Pancreas (tissue), 10 donors: ENCODE measurements around the gene VWA8. TPM values are rescaled to one million over a fixed set of nuclear protein-coding genes. Genes with fewer than 3 reads are reported as not detected.

ENCODE experiments used
- ATAC-seq, 4 donors: fragments of 200-7000 bp; cut with Tn5 transposase; one replicate each; pipeline versions ENCODE4 v1.8.0 to v1.9.1; 2020; ENCODE audit warnings: mild to moderate bottlenecking in 4 of 4, moderate library complexity in 4 of 4
- DNase-seq, 6 donors: peaks; one replicate each; pipeline ENCODE4 v3.0.0-alpha.2; 2020
- FAIRE-seq: peaks from 2 replicates; lab custom pipeline; 2012; peaks lifted over from hg19 to GRCh38; lab: Jason Lieb, UNC
- H3K27ac ChIP-seq, 4 donors: fragments of 200-600 bp; sonication (generic); 1 replicate in 3 of 4; 2 replicates in 1 of 4; pipeline versions ENCODE4 v1.5.0 to v1.8.0; 2020
- H3K27me3 ChIP-seq, 4 donors: fragments of 200-600 bp; one replicate each; pipeline ENCODE4 v1.8.0; 2021
- H3K36me3 ChIP-seq, 3 donors: fragments of 200-600 bp; sonication (generic) in 1 of 3; one replicate each; pipeline versions ENCODE4 v1.5.0 to v1.8.0; 2020 to 2021
- H3K4me1 ChIP-seq, 3 donors: fragments of 200-600 bp; one replicate each; pipeline ENCODE4 v1.8.0; 2021
- H3K4me3 ChIP-seq, 4 donors: fragments of 200-600 bp; sonication (generic) in 2 of 4; one replicate each; pipeline versions ENCODE4 v1.5.0 to v1.8.0; 2020 to 2021
- H3K9me3 ChIP-seq, 4 donors: fragments of 200-600 bp; one replicate each; pipeline ENCODE4 v1.8.0; 2021
- WGBS, 2 donors: extraction: QIAGEN DNeasy Blood & Tissue Kit; methylation state at CpG; one replicate each; pipeline ENCODE4 v1.1.7; 2013; 5-methylcytosine and 5-hydroxymethylcytosine counted together
- intact Hi-C, 3 donors: fragments of 100-400 bp; cut with DNase I; formaldehyde crosslinking; loops; one replicate each; pipeline versions ENCODE4 v1.11.1 to v1.14.2; 2022
- polyA plus RNA-seq, 2 donors: library from polyadenylated mRNA; stranded (reverse); fragments of 200-250 nt; gene quantifications; one replicate each; pipeline ENCODE4 v1.2.3, GENCODE V29; 2013
- total RNA-seq, 6 donors: library from RNA; stranded (reverse); fragmentation: NEBNext Ultra II Directional in 4 of 6; extraction: Animal tissue kit (Norgen Biotek cat#: 25700) in 4 of 6; gene quantifications; one replicate each; pipeline versions ENCODE4 v1.2.1 to v1.2.4, GENCODE V29; 2021 to 2023
- TF ChIP-seq, protein P1 (sequence below), 4 donors: fragments of 200-600 bp; sonication (generic) in 3 of 4; IDR thresholded peaks; one replicate each; pipeline versions ENCODE4 v1.5.0 to v1.8.0; 2021; ENCODE audit warnings: antibody characterized with exemption in 4 of 4
- donor health status: healthy with polysubstance abuse.
- donor health status: DM: no; HTN: no; CAD: no; lungs with moderate emphysema.
- donor health status: DM: no; HTN: no; CAD: no.
- donor health status: control.
- donor health status: control.
- donor health status: Bipolar disorder and iron deficiency.
- donor health status: DM: yes; HTN: yes; CAD: no.
- donor health status: DM: no; HTN: no; CAD: no.
- donor health status: DM: no; HTN: no; CAD: no.
- donor health status: DM: yes; HTN: yes; CAD: no.

Gene VWA8
- total and polyA plus RNA-seq, 8 donors: 3.3 to 15.8 (median 9.2) TPM

DNA sequence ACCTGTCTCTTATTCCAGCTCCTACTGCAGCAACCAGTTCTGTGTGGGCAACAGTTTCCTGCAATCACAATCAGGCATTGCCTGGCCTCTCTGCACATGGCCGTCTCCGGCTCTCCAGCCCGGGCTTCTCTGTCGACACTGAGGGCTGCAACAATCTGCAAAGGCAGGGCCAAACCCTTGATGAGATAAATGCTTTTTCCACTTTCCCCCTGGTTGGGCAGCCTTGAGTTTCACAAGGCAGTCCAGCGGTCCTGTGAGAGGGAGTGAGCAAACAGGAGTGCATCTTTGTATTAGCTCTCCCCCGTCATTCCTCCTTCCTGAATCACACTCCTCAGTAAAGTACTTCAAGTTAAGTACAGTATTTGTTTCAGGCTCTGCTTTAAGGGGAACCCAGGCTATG lies 40.7 kb upstream of the VWA8 start:
- no peak overlapping the region for H3K4me3 ChIP-seq
- H3K4me1 ChIP-seq: no peaks in the 10 kb centered on the region
- DNase-seq: no peak
- 36 to 40% methylated on average over 6 of the region's 6 CpGs for WGBS, 2 donors
- TF ChIP-seq, protein P1, sequence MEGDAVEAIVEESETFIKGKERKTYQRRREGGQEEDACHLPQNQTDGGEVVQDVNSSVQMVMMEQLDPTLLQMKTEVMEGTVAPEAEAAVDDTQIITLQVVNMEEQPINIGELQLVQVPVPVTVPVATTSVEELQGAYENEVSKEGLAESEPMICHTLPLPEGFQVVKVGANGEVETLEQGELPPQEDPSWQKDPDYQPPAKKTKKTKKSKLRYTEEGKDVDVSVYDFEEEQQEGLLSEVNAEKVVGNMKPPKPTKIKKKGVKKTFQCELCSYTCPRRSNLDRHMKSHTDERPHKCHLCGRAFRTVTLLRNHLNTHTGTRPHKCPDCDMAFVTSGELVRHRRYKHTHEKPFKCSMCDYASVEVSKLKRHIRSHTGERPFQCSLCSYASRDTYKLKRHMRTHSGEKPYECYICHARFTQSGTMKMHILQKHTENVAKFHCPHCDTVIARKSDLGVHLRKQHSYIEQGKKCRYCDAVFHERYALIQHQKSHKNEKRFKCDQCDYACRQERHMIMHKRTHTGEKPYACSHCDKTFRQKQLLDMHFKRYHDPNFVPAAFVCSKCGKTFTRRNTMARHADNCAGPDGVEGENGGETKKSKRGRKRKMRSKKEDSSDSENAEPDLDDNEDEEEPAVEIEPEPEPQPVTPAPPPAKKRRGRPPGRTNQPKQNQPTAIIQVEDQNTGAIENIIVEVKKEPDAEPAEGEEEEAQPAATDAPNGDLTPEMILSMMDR (IDR thresholded peaks at IDR 0.05): no peak
- no peaks in the 10 kb centered on the region for H3K27me3 ChIP-seq
- H3K36me3 ChIP-seq: no peaks in the 10 kb centered on the region
- no peaks in the 10 kb centered on the region for H3K9me3 ChIP-seq
- no peak for FAIRE-seq
- intact Hi-C loops: no loop called here
- H3K27ac ChIP-seq: no peak overlapping the region
- ATAC-seq: peak in 3 of 4 donors; percentile 8 to 43 (median 41)

DNA sequence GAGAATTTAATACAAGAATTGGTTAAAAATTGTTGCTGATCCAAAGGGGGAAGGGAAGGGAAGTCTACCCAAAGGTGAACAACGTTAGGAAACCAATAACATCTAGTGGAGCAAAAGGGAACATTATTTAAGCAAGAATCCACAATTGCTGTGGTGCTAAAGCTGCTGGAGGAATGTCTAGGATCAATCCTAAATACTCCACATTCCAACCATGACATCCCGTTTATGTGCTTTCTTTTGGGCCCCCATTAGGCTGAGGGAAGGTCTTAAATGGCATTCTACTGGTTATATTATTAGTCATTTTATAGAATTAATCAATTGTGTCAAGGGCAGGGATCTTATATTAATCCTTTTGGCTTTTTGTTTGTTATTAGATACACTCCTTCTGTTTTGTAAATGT lies 39.9 kb upstream of the VWA8 start:
- TF ChIP-seq, protein P1 (IDR thresholded peaks at IDR 0.05): no peak
- Histone ChIP-seq H3K4me3 (no peak overlapping the region), H3K9me3 (no peaks in the 10 kb centered on the region), H3K4me1 (no peaks in the 10 kb centered on the region), H3K27me3 (no peaks in the 10 kb centered on the region), H3K27ac (no peak overlapping the region), H3K36me3 (no peaks in the 10 kb centered on the region)
- DNase-seq (no peak), FAIRE-seq (no peak), ATAC-seq (no peak)
- 31 to 50% methylated on average over 2 of the region's 2 CpGs for WGBS, 2 donors
- intact Hi-C loops: no loop called here

DNA sequence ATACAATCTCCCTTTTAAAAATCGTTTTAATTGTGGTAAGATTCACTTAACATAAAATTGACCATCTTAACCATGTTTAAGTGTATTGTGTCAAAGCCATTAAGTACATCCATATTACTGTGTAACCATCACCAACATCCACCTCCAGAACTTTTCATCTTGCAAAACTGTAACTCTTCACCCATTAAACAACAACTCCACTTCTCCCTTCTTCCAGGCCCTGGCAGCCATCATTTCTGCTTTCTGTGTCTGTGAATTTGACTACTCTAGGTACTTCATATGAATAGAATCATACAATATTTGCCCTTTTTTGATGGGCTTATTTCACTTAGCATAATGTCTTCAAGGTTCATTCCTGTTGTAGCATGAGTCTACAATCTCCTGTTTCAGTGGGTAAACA lies 36.5 kb upstream of the VWA8 start:
- 39 to 56% methylated on average over 1 of the region's 1 CpG for WGBS, 2 donors
- FAIRE-seq: no peak
- H3K4me1 ChIP-seq: no peaks in the 10 kb centered on the region
- intact Hi-C loops: no loop called here
- H3K4me3 ChIP-seq: no peak overlapping the region
- H3K27me3 ChIP-seq: no peaks in the 10 kb centered on the region
- no peak for DNase-seq
- TF ChIP-seq, protein P1 (IDR thresholded peaks at IDR 0.05): no peak
- ATAC-seq: no peak
- H3K36me3 ChIP-seq: no peaks in the 10 kb centered on the region
- H3K9me3 ChIP-seq: no peaks in the 10 kb centered on the region
- no peak overlapping the region for H3K27ac ChIP-seq

DNA sequence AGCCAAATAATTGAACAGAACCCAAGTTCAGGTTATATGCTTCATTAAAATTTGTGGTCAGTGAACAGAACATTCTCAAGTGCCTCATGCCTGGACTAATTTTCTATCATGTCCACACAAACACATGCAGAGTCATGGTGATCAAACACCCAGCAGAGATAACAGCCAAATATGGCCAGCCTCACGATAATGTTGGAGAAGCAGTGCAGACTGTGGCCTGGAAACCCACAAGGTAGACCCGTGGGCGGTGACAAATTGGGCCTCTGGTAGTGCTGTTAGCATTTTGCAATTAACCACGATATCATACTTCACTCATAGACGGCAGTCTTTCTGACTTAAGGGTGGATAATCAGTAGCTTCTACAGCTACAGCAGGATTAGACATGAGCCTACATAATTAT lies 35.0 kb upstream of the VWA8 start:
- Histone ChIP-seq H3K9me3 (no peaks in the 10 kb centered on the region), H3K36me3 (no peaks in the 10 kb centered on the region), H3K4me3 (no peak overlapping the region), H3K4me1 (no peaks in the 10 kb centered on the region), H3K27ac (no peak overlapping the region), H3K27me3 (no peaks in the 10 kb centered on the region)
- peak in 1 of 4 donors; percentile 44 for ATAC-seq
- no peak for FAIRE-seq
- no peak for DNase-seq
- TF ChIP-seq, protein P1 (IDR thresholded peaks at IDR 0.05): no peak
- 45 to 50% methylated on average over 5 of the region's 5 CpGs for WGBS, 2 donors
- intact Hi-C loops: no loop called here

DNA sequence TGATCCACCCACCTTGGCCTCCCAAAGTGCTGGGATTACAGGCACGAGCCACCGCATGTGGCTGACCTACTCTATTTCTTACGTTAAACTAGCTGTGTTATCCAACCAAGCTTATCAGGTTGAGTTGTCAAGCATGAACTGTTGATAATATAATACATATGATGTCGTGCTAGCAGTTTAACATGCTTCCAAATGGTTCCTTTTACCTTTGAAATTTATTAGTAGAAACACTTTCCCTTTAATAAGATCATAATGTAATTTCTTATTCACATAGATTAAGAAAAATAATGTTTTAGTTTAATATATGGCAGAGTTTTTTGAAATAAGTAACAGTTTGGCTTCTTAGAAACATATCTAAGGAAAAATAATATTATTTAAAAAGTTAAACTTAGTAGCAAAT lies 34.4 kb upstream of the VWA8 start:
- WGBS, 2 donors: 65 to 78% methylated on average over 4 of the region's 4 CpGs
- TF ChIP-seq, protein P1 (IDR thresholded peaks at IDR 0.05): no peak
- Histone ChIP-seq H3K9me3 (no peaks in the 10 kb centered on the region), H3K4me1 (no peaks in the 10 kb centered on the region), H3K27ac (no peak overlapping the region), H3K4me3 (no peak overlapping the region), H3K36me3 (no peaks in the 10 kb centered on the region), H3K27me3 (no peaks in the 10 kb centered on the region)
- FAIRE-seq: peak; percentile 60
- no peak for ATAC-seq
- DNase-seq: no peak
- intact Hi-C loops: no loop called here
